IPS DF 6.9 (cell line): ENCODE data around the gene ABLIM3.
"Not testable (repeated sequence)": the region's sequence is repeated elsewhere in the genome, so short reads cannot be mapped to it uniquely, and the experiment has no call there.

Experiments
- DNase-seq: peaks from one replicate; pipeline ENCODE4 v3.0.0-alpha.2; 2013; ENCODE audit warnings: low read depth, low spot score
- H3K27ac ChIP-seq: one replicate; pipeline ENCODE4 v1.5.1; 2013; ENCODE audit warnings: low read length, control low read depth
- H3K27me3 ChIP-seq: 2 replicates; pipeline ENCODE4 v1.6.1; 2013; ENCODE audit warnings: mild to moderate bottlenecking, low read length; ENCODE audit not compliant: control insufficient read depth, insufficient read depth
- H3K36me3 ChIP-seq: 2 replicates; pipeline ENCODE4 v1.6.1; 2013; ENCODE audit warnings: low read length; ENCODE audit not compliant: control insufficient read depth, insufficient read depth
- H3K4me1 ChIP-seq: 2 replicates; pipeline ENCODE4 v1.6.1; 2013; ENCODE audit warnings: low read length; ENCODE audit not compliant: control insufficient read depth, insufficient read depth
- H3K4me3 ChIP-seq: 2 replicates; pipeline ENCODE4 v1.5.1; 2013; ENCODE audit warnings: mild to moderate bottlenecking, low read length
- H3K9me3 ChIP-seq: 2 replicates; pipeline ENCODE4 v1.6.1; 2013; ENCODE audit warnings: low read length, inconsistent platforms; ENCODE audit not compliant: control insufficient read depth, insufficient read depth
- WGBS: extraction: QIAGEN DNeasy Blood & Tissue Kit; methylation state at CpG from one replicate; pipeline ENCODE4 v1.1.7; 2013; ENCODE audit warnings: mixed read lengths, missing lambda C conversion rate; ENCODE audit not compliant: insufficient read length, insufficient coverage; 5-methylcytosine and 5-hydroxymethylcytosine counted together

ABLIM3 gene

DNA sequence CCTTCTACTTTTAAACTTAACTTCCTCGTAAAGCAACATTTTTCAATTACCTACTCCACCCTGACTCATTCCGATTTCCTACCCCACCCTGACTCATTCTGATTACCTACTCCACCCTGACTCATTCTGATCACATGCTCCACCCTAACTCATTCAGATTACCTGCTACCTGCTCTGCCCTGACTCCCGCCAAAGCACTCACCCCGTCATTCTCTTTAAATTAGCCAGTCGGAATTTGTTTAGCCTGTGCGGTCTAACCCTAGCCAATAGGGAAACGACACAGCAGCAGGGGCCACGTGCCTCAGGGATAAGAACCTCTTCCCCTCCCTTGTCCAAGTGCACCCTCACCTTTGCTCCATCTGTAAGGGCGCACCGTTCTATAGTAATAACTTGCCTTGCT is 46.3 kb downstream of the ABLIM3 start:
- not testable (repeated sequence) for DNase-seq, H3K36me3 ChIP-seq, H3K4me3 ChIP-seq, H3K27me3 ChIP-seq, H3K27ac ChIP-seq, H3K9me3 ChIP-seq, H3K4me1 ChIP-seq
- WGBS = no CpG with 5 or more reads among the region's 10 CpGs

DNA sequence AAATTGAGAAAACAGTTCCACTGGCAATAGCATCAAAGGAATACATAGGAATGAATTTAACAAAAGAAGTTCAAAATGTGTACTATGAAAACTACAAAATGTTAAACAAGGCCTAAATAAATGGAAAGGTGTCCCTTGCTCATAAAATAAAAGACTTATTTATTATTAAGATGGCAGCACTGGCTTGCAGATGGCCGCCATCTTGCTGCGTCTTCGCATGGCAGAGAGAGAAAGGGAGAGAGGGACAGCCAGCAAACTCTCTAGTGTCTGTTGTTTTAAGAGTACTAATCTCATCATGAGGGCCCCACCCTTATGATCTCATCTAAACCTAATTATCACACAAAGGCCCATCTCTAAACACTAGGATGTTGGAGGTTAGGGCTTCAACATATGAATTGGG is 47.1 kb downstream of the ABLIM3 start:
- H3K36me3 ChIP-seq = no peaks in the 10 kb centered on the region
- no peak overlapping the region for H3K4me3 ChIP-seq
- DNase-seq = no peak
- H3K27ac ChIP-seq = no peak overlapping the region
- WGBS = no CpG with 5 or more reads among the region's 3 CpGs
- no peaks in the 10 kb centered on the region for H3K9me3 ChIP-seq
- H3K4me1 ChIP-seq = no peaks in the 10 kb centered on the region; the same call in 1 of the 2 replicates
- H3K27me3 ChIP-seq = no peaks in the 10 kb centered on the region

DNA sequence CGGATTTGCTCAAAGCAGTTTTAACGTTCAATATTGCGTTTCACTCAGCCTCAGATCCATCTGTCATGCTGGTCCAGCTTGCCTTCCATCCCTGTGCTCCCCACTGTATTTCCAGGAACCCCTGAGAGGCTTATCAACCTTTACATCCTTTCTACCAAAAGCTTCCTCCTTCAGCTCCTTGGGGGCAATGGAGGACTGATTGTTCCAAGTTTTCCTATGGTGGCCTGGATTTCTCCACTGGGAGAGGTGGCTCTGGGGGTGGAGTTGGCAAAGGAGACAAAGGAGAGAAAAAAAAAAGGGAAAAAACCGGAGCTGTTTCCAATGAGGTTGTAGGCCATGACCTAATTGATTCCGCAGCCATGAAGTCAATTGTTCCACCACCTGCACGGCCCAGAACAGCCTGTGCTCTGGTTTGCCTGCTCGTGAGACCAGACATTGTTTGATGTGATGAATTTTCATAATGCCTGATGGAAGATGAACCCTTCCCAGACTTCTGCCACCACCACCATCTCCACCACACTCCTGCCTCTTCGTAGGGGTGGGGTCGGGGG is 54.1 kb downstream of the ABLIM3 start:
- Histone ChIP-seq H3K9me3 (no peaks in the 10 kb centered on the region), H3K4me3 (no peak overlapping the region), H3K27ac (no peak overlapping the region), H3K27me3 (no peaks in the 10 kb centered on the region), H3K36me3 (no peaks in the 10 kb centered on the region), H3K4me1 (no peaks in the 10 kb centered on the region)
- no peak for DNase-seq
- no CpG with 5 or more reads among the region's 9 CpGs for WGBS

DNA sequence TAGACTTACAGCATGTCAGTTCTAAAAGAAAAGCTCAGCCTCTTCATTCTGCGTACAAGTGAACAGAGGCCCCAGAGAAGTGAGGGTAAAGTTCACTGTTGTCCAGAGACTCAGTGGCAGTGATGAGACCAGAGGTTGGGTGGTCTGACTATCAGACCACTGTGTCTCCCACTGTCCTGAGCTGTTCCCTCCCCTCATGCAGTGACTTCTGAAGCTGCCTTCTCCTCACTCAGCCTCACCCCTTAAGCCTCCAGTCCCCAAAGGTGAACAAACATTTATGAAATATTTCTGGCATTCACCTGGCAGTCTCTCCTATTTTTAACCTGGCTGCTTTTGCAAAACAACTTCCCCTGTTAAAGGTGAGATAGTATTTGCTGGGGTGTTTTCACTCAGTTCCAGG is 54.7 kb downstream of the ABLIM3 start:
- no peak for DNase-seq
- Histone ChIP-seq H3K4me3 (no peak overlapping the region), H3K27me3 (no peaks in the 10 kb centered on the region), H3K36me3 (no peaks in the 10 kb centered on the region), H3K27ac (no peak overlapping the region), H3K9me3 (no peaks in the 10 kb centered on the region), H3K4me1 (no peaks in the 10 kb centered on the region)
- no CpG with 5 or more reads among the region's 1 CpG for WGBS

DNA sequence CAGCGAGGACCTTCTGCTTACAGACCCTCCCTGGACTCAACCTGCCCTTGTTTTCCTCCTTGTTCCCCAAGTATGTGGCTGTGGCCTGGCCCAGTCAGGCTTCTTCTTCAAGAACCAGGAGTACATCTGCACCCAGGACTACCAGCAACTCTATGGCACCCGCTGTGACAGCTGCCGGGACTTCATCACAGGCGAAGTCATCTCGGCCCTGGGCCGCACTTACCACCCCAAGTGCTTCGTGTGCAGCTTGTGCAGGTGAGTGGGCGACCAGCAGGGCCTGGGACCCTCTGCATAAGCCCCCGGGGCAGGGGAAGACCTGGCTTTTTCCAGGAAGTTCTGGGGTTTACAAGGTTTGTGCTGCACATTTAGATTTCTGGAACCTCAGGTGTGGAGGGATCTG is 56.9 kb downstream of the ABLIM3 start:
- no peak for DNase-seq
- no peaks in the 10 kb centered on the region for H3K27me3 ChIP-seq
- H3K27ac ChIP-seq = no peak overlapping the region
- H3K36me3 ChIP-seq = no peaks in the 10 kb centered on the region
- no peak overlapping the region for H3K4me3 ChIP-seq
- no peaks in the 10 kb centered on the region for H3K9me3 ChIP-seq
- no CpG with 5 or more reads among the region's 9 CpGs for WGBS
- H3K4me1 ChIP-seq = no peaks in the 10 kb centered on the region

DNA sequence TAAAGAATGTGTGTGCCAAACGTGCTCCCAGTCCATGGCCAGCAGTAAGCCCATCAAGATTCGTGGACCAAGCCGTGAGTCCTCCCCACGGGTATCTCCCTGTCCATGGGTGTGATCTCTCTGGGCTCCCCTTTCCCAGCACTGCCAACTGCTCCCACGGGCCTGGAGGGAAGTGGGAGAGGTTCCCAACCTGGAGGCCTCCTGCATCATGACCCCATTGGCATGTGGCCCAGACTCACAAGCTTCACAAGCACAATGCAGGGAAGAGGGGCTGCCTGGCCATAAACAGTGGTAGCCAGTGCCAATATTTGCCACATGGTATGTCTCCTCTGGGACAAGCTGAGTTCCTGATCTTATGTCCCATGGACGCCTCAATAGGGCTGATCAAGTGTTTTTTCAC is 59.1 kb downstream of the ABLIM3 start:
- H3K27ac ChIP-seq = no peak overlapping the region
- no peak for DNase-seq
- H3K27me3 ChIP-seq = no peaks in the 10 kb centered on the region
- H3K9me3 ChIP-seq = no peaks in the 10 kb centered on the region
- H3K4me3 ChIP-seq = no peak overlapping the region
- H3K4me1 ChIP-seq = no peaks in the 10 kb centered on the region
- H3K36me3 ChIP-seq = no peaks in the 10 kb centered on the region
- no CpG with 5 or more reads among the region's 6 CpGs for whole genome bisulfite sequencing

DNA sequence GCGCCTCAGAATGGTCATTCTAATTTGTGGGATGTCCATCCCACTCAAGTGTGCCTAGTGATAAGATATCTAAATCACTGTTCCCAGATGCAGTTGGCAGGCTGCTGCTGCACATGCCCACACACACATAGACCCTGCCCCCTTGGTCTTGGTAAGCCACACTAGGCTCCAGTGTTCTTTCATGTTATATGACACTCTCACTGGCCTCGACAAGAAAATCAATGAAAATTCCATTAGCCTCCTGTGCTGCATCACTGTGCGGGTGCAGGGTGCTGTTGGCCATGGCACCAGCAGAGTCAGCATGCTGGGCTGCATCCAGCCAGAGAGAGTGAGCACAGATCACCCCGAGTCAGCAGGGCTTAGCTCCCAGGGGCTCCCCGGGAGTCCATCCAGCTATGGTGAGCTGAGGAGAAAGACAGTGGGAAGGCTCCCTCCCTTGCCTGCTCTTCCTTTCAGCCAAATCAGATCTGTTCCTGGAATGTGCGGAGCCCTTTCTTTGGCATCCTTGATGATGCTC is 59.9 kb downstream of the ABLIM3 start:
- no peaks in the 10 kb centered on the region for H3K9me3 ChIP-seq
- H3K36me3 ChIP-seq = no peaks in the 10 kb centered on the region
- WGBS = no CpG with 5 or more reads among the region's 6 CpGs
- H3K4me1 ChIP-seq = no peaks in the 10 kb centered on the region
- no peaks in the 10 kb centered on the region for H3K27me3 ChIP-seq
- no peak for DNase-seq
- H3K27ac ChIP-seq = no peak overlapping the region
- H3K4me3 ChIP-seq = no peak overlapping the region

DNA sequence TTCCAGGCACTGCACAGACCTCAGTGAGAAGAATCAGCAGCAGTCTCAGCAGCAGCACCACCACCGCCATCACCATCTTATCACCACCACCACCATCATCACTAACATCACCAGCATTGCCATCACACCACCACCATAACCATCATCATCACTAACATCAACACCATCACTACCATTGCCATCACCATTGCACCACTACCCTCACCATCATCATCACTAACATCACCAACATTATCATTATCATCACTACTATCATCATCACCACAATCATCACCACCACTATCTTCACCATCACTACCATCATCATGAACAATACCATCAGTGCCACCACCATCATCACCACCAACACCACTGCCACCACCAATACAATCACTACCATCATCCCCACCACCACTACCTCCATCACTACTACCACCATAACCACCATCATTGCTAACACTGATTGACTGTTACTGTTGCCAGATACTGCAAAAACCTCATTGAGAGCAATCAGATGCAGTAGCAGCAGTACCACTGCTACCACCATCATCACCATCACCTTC is 61.7 kb downstream of the ABLIM3 start:
- no peaks in the 10 kb centered on the region for H3K9me3 ChIP-seq
- H3K4me3 ChIP-seq = no peak overlapping the region
- no peaks in the 10 kb centered on the region for H3K4me1 ChIP-seq
- no peak overlapping the region for H3K27ac ChIP-seq
- H3K36me3 ChIP-seq = no peaks in the 10 kb centered on the region
- no peaks in the 10 kb centered on the region for H3K27me3 ChIP-seq
- DNase-seq = no peak
- no CpG with 5 or more reads among the region's 1 CpG for WGBS

DNA sequence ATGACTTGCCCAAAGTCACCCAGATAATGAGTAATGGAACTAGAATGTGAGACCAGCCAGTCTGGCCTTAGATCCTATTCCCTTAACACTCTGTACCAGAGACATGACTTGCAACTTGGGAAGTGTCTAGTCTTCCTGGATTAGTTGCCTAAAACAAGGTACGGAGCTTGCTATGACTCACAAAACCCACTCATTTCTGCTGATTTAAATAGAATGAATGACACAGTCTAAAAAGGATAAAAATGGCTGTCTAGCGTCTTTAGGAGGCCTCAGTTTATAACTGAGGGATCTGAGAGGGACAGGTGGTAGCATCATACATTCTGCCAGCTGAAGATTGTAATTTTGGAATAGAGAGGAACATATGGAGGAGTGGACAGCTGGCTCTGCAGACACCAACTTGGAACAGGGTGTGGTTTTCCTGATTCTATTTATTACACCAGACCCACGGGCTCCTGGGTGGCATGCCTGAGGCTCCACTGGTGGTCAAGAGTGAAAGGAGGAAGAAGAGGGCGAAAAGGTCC is 62.7 kb downstream of the ABLIM3 start:
- Histone ChIP-seq H3K36me3 (no peaks in the 10 kb centered on the region), H3K4me3 (no peak overlapping the region), H3K9me3 (no peaks in the 10 kb centered on the region), H3K27ac (no peak overlapping the region), H3K27me3 (no peaks in the 10 kb centered on the region), H3K4me1 (no peaks in the 10 kb centered on the region)
- WGBS = no CpG with 5 or more reads among the region's 4 CpGs
- no peak for DNase-seq

DNA sequence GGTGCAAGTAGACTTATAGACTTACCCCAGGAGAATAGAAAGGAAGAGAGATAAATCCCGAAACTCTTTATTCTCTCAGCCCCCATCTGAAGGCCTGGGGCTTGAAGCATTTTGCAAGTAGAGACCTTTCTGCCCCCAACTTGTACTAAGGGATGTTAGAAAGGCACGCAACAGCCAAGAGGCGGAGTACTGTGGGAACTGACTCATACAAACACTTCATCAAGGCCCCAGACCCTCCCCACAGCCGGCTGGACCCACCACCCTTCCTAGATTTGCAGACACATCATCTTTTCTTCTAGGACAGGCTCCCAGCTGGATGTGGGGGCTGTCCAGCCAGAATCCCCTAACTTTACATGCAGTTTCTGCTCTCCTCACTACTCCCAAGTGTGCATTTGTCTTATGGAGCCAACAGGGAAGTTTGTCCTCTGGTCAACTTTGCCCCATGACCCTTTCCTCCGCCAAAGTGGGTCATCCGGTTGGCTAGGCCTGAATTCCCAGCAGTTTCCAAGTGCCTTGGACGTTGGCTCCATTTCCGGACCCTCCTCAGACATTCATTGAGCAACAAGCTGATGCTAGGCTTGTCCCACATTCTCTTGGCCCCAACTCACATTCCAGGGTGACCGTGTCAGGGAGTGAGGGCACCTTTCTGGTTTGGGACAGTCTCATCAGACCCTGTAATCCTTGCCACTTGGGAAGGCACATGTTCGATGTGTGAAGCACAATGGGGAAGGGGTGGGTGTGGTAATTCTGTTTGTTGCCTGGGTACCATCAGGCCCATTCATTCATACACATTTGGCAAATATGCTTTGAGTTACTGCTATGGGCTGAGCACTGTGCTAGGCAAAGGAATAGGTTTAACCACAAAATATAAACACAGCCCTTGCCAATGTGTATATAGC is 64.6 kb downstream of the ABLIM3 start:
- DNase-seq = no peak
- Histone ChIP-seq H3K4me1 (no peaks in the 10 kb centered on the region), H3K27me3 (no peaks in the 10 kb centered on the region), H3K27ac (no peak overlapping the region), H3K9me3 (no peaks in the 10 kb centered on the region), H3K4me3 (no peak overlapping the region), H3K36me3 (no peaks in the 10 kb centered on the region)
- WGBS = no CpG with 5 or more reads among the region's 10 CpGs
